NCI-H526 (cell line): Measurements from ENCODE around the gene ELMO3.

ENCODE experiments used
- DNase-seq, 2 experiments: peaks; one replicate each; lab custom pipeline; 2025; lab: John Stamatoyannopoulos, UW

Gene ELMO3

GRCh38 chr16:67182288-67182687, 16.6 kb upstream of the ELMO3 start:
- no peak for DNase-seq

DNA sequence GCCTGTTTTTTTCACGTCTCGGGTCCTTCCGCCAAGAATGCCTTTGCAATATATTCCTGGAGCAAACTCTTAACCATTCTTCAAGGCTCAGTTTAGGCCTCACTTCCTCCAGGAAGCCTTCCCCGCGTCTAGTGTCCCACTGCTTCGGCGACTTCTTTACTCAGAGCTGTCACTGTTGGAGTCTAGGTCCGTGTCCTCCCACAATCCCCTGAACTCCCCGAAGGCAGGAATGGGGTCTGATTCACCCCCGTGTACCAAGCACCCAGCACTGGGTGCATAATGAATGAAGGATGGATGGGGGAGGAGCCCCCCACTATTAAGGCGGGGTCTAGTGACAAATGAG, 15.7 kb upstream of the ELMO3 start:
- DNase-seq: no peak

DNA sequence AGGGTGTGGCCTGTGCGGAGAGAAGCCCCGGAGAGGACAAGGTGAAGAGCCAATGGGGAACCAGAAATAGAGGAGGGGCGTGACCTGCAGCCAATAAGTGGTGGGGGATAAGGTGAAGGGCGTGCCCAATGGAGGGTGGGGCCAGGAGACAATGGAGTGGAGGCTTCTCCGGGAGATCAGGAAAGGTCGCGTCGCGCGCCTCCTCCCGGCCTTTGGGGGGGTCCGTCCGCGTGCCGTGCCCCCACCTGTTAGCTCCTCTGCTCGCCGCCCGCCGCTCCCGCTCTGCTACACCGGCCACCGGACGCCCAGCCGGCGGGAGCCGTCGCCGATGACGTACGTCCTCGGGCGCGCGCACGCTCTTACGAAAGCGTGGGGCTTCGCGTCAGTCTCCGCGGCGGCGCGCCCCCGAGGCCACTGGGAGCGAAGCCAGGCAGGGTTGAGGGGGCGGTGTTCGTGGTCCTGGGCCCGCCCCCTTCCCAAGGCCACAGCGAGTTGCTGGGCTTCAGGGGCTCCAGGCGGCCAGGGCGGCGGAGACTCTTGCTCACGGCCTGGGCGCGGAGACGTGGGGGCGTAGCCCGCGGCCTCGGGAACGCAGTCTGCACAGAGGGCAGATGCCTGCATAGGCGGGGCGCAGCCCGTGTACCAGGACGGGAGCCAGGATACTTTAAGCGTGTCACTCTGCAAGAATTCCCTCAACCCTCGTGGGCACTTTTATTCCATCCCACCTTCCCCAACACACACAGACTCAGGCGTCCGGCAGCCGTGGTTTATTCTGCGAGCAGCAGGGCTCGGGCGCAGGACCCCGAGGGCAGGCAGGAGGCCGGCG, 15.1 kb upstream of the ELMO3 start, which contains the start of gene MATCAP1:
Gene MATCAP1 (minus strand): TSS at position 337 of the 826 bp plus-strand sequence. CDS start 3,353 bp downstream, outside the sequence.
- DNase-seq: peak; percentile 92 to 96

DNA sequence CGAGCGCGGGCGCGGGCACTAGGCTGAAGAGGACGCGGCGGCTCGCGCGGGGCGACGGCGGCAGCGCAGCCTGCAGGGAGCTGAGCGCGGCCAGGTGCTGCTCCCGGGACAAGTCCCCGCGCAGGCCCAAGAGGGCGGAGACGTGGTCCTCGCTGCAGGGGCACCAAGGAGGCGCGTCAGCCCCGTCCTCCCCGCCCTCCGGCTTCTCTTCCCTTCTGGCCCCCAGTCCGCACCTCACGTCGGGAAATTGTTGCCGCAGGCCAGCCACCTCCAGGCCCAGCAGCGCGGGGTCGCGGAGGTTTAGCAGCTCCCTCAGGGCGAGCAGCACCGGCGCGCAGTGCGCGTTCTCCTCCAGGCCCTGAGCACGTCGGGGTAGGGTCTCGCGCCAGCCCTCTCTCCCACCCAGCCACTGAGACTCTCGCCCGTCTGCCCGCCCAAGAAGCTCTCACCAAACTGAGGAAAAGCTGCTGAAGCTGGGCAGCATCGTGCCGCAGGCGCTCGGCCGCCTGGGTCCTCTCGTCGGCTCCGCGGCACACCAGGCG, 14.4 kb upstream of the ELMO3 start:
- peak; percentile 63 to 78 for DNase-seq

GRCh38 chr16:67184995-67185650, 13.8 kb upstream of the ELMO3 start:
- DNase-seq: peak; percentile 55 to 86

DNA sequence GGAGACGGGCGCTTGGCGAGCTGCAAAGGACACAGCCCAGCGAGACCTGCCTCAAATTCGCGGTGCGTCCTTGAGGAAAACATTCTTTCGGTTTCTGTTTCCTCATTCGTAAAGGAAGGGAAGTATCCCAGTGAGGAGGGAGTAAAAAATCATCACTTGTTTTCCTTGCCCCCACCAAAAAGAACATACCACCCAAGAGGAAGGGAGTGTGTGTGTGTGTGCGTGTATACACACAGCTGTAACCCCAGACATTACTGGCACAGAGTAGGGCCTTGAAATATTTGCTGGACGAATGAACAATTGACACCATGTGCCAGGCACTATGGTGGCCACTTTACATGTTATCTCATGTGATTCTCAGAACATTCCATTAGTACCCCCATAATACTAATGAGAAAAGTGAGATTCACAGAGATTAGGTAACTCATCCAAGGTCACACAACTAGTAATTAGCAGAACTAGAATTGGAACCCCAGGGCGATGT, 13.2 kb upstream of the ELMO3 start:
- no peak for DNase-seq

- DNase-seq: no peak
Measured at GRCh38 chr16:67186550-67186950, 12.4 kb upstream of the ELMO3 start.

DNA sequence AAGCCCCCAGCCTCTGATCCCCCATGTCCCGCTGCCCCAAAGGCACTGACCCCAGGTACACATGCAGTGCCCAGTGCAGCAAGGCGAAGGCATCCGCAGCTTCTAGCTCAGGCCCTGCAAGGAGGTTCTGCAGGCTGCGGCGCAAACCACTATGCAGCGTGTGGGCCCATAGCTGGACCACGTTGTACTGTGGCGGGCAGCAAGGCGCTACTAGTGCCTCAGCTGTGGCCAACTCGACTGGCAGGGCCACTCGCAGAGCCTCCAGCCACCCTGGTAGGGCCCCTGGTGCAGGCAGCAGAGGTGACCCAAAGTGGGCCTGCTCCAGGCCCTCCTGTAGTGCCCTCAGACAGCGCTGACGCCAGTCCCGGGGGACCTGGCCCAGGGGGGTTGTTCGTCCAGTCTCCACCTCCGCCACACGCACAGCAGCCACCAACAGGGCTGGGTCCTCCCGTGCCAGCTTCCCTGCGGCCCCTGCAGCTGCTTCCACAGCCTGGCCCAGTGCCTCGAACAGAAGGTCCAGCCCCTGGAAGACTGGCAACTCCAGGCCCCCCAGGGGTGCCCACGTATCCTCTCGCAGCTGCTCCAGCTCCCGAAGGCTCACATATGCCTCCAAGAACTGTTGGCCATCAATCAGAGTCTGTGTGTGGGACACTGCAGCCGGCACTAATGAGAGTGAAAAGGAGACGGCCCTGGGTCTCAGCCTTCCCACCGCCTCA, 11.6 kb upstream of the ELMO3 start:
- no peak for DNase-seq

DNA sequence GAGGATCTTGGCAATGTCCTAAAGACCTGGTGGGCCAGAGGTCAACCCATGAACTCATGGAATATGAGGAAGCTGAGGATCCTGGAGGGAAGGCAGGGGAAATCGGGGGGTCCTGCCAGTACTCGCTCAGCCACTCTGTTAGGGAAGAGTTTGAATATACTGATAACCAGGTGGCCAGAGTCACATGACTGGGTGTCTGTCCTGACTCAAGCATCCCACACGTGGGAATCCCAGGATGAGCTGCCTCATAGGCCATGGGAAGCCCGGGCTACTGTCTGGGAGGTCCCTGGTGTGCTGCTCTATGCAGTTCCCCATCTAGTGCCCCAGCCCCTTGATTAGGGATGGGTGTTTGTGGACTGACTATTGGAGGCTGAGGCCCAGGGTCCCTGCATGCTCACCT, 10.6 kb upstream of the ELMO3 start:
- DNase-seq: no peak

DNA sequence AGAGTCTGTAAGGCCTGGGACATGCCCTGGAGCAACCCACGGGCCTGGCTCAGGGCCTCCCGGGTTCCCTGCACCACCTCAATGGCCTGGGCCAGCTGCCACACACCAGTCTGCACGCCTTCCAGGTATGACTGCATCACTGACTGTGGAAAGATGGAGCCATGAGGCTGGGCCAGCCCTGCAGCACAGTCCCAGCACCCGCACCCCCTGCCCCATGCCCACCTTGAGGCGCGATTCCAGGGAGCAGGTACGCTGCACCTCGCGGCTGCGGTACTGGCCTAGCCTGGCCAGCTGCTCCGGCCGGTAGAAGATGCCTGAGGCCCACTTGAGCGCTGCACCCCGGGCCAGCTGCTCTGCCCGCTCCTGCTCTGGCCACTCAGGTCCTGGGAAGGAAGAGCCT, 10.1 kb upstream of the ELMO3 start:
- DNase-seq: no peak

DNA sequence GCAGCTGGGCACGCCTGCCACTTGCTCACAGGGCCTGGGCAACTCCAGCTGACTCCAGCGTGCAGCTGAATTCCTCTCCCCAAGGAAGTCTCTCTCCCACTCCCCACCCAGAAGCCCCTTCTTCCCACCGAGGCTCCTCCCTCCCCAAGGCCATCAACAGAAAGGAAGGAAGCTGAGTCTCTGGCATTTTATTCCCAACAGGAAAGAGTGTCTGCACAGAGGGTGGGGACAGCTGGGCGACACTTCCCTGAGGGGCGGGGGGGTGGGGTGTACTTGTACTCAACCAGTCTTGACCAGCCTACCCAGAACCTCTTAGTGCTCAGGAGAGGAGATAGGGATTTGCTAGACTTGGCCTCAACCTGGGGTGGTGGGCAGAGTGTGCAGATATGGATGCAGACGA, 8.9 kb upstream of the ELMO3 start, which contains the start of gene EXOC3L1:
Gene EXOC3L1 (minus strand): TSS at position 96 of the 400 bp plus-strand sequence. CDS start 460 bp downstream, outside the sequence.
- no peak for DNase-seq

GRCh38 chr16:67190448-67191399, 8.2 kb upstream of the ELMO3 start:
- no peak for DNase-seq

GRCh38 chr16:67191411-67191994, 7.4 kb upstream of the ELMO3 start:
- DNase-seq: no peak

DNA sequence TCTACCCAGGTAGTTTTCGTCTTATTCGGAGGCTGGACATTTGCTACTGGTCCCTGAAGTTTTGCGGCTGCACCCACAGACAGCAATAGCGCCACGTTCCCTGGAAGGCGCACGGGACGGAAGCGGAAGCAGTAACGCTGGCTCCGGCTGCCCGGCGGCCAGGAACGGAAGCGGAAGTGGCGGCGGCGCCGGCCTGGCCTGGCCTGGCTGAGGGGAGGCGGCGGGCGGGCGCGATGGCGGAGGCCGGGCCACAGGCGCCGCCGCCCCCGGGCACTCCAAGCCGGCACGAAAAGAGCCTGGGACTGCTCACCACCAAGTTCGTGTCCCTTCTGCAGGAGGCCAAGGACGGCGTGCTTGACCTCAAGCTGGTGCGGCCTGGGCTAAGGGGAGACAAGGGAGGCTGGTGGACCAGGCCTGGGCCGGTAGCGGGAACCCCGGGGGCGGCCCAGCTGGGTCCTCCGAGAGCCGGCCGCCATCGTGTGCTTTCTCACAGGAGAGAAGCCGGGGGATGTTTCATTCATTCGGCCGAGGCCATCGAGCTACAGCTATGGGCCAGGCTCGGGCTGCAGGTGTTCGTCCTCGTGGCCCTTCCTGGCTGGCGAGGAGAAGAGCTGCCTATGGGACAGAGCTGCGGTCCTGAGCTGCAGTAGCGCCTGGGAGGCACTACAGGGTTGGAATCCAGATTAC, 6.8 kb upstream of the ELMO3 start, which contains the start of gene E2F4:
Gene E2F4 (plus strand): TSS at position 161 of the 687 bp plus-strand sequence. CDS start 73 bp downstream, at position 234.
- peak; percentile 55 to 89 for DNase-seq

GRCh38 chr16:67192781-67193361, 6.1 kb upstream of the ELMO3 start:
- DNase-seq: no peak

DNA sequence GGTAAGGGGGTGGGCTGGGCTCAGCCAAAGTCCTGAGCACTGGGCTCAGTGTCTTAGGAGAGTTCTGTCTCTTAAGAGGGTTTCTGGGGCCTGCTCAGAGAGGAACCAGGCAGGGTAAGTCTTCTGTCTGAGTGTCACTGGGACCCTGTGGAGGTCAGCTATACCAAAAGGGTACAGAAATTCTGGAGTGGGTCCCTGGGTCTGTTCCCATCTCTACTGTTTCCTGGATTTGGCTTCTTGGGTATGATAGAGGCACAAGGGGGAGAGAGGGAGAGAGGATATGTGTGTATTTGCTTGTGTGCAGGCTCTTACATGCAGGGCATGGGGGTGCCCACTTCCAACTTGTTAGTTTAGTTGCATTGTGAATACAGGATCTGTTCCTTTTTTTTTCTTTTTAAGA, 5.4 kb upstream of the ELMO3 start:
- no peak for DNase-seq

GRCh38 chr16:67194260-67194659, 4.7 kb upstream of the ELMO3 start:
- no peak for DNase-seq

DNA sequence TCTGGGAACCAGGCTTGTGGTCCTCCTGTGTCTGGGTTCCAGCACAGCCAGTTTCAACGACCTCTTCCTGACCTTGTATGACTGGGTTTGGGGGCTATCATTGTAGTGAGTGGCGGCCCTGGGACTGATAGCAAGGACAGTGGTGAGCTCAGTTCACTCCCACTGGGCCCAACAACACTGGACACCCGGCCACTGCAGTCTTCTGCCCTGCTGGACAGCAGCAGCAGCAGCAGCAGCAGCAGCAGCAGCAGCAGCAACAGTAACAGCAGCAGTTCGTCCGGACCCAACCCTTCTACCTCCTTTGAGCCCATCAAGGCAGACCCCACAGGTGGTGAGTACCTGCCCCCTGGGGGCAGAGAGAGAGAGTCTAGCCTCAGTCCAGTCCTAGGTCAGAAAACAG, 3.3 kb upstream of the ELMO3 start:
- no peak for DNase-seq

DNA sequence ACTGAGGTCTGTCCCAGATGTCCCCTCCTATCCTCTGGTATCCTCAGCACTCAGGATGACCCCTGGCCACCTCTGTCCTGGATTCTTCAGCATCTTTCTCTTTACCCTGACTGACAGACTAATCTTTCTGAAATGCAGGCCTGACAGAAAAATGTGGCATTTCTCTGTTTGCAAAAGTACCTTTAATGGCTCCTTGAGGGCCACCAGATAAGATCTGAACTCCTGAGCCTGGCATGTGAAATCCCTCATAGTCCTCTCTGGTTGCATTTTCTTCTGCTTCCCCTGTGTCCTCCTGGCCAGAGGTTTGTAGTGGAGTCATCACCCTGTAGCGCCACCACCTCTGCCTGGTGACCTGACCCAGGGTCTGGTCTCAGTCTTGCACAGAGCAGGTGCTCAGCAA, 2.0 kb upstream of the ELMO3 start:
- no peak for DNase-seq

DNA sequence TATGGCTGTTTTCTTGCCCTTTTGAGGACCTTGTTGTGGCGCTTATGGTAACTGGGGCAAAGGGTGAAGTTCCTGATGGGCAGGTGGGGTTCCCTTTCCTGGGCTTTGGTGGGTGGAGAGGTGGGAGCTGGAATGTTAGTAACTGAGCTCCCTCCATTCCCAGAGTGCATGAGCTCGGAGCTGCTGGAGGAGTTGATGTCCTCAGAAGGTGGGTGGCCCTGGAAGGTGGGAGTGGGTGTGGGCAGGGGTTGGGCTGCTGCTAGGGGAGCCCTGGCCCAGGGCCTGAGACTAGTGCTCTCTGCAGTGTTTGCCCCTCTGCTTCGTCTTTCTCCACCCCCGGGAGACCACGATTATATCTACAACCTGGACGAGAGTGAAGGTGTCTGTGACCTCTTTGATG, 1.2 kb upstream of the ELMO3 start:
- DNase-seq: no peak
